ENCODE results near the gene SAMD4A. TPM values are rescaled to one million over a fixed set of nuclear protein-coding genes. Genes with fewer than 3 reads are reported as not detected.

Gene SAMD4A
- 100 to 1,000 TPM; 141 to 284 (median 233) TPM for total RNA-seq
- 10 to 100 TPM; 14.0 to 41.0 TPM for polyA plus RNA-seq
- long read RNA-seq, donor 1, full-length matches to known transcripts = 2 of 72 reads
- long read RNA-seq, donor 1, partial matches to known transcripts = 33 of 72 reads
- long read RNA-seq, donor 1, other reads (novel, unspliced or antisense) = 37 of 72 reads
- long read RNA-seq, donor 2, full-length matches to known transcripts = 3 of 123 reads
- long read RNA-seq, donor 2, partial matches to known transcripts = 68 of 123 reads
- long read RNA-seq, donor 2, other reads (novel, unspliced or antisense) = 52 of 123 reads
- long read RNA-seq, donor 3, full-length matches to known transcripts = 5 of 74 reads
- long read RNA-seq, donor 3, partial matches to known transcripts = 52 of 74 reads
- long read RNA-seq, donor 3, other reads (novel, unspliced or antisense) = 17 of 74 reads

- ATAC-seq = peak; percentile 37 to 66 (median 52)
- peak in 7 of 9 donors; percentile 14 to 60 (median 44) for TF ChIP-seq CTCF (IDR thresholded peaks at IDR 0.05)
- Histone ChIP-seq H3K4me1 (peaks cover 0 to 56% (median 38%) of the 10 kb centered on the region in 9 donors), H3K9me3 (no peaks in the 10 kb centered on the region), H3K27me3 (peaks cover 0 to 42% (median 0%) of the 10 kb centered on the region in 7 donors), H3K4me3 (peak within 1 kb of the TSS; percentile 54 to 92 (median 83)), H3K27ac (peak within 1 kb of the TSS; percentile 92 to 100 (median 98)), H3K36me3 (peaks cover 0 to 8% (median 0%) of the 10 kb centered on the region in 9 donors)
- DNase-seq = peak; percentile 81 to 82
- intact Hi-C loops (cut with DNase I) = loop anchor here in 8 of 10 donors (1.0 to 10.0 kb wide), 11 partner anchors 56 to 328 kb away; no protein-coding TSS in a partner anchor
- 0% methylated on average over 76 to 91 of the region's 91 CpGs for WGBS, 2 donors
These were observed at the start of gene SAMD4A for GRCh38 chr14:54566410-54567223. TSS of gene SAMD4A (plus strand) at chr14:54567128. CDS start at chr14:54567917, 789 bp downstream.

- WGBS, 2 donors = 96 to 99% methylated on average over 4 of the region's 4 CpGs
- no peak for ATAC-seq
- no peak for TF ChIP-seq CTCF (IDR thresholded peaks at IDR 0.05)
- peaks cover 0 to 6% (median 0%) of the 10 kb centered on the region in 9 donors for H3K4me1 ChIP-seq
- H3K36me3 ChIP-seq = peaks cover 0 to 75% (median 25%) of the 10 kb centered on the region in 9 donors
- no peak overlapping the region for H3K4me3 ChIP-seq
- H3K27ac ChIP-seq = no peak overlapping the region
- DNase-seq = no peak
- H3K27me3 ChIP-seq = no peaks in the 10 kb centered on the region
- intact Hi-C loops (cut with DNase I) = no loop called here
- no peaks in the 10 kb centered on the region for H3K9me3 ChIP-seq
These were observed 42.5 kb upstream of the SAMD4A start for GRCh38 chr14:54524410-54524809.

- no peak overlapping the region for H3K4me3 ChIP-seq
- intact Hi-C loops (cut with DNase I) = no loop called here
- 54 to 56% methylated on average over 2 of the region's 2 CpGs for WGBS, 2 donors
- H3K4me1 ChIP-seq = peaks cover 0 to 11% (median 0%) of the 10 kb centered on the region in 9 donors
- no peaks in the 10 kb centered on the region for H3K27me3 ChIP-seq
- no peak overlapping the region for H3K27ac ChIP-seq
- H3K9me3 ChIP-seq = no peaks in the 10 kb centered on the region
- peak in 1 of 8 donors; percentile 35 for ATAC-seq
- no peak for DNase-seq
- H3K36me3 ChIP-seq = peaks cover 0 to 88% (median 23%) of the 10 kb centered on the region in 9 donors
- TF ChIP-seq CTCF (IDR thresholded peaks at IDR 0.05) = no peak
These were observed 38.0 kb upstream of the SAMD4A start for GRCh38 chr14:54528973-54529372.

- no peak overlapping the region for H3K27ac ChIP-seq
- intact Hi-C loops (cut with DNase I) = no loop called here
- ATAC-seq (no peak), DNase-seq (no peak)
- no peak for TF ChIP-seq CTCF (IDR thresholded peaks at IDR 0.05)
- peaks cover 0 to 88% (median 21%) of the 10 kb centered on the region in 9 donors for H3K36me3 ChIP-seq
- no peak overlapping the region for H3K4me3 ChIP-seq
- 29 to 38% methylated on average over 1 of the region's 1 CpG for WGBS, 2 donors
- H3K9me3 ChIP-seq = no peaks in the 10 kb centered on the region
- H3K4me1 ChIP-seq = peaks cover 0 to 11% (median 0%) of the 10 kb centered on the region in 9 donors
- no peaks in the 10 kb centered on the region for H3K27me3 ChIP-seq
These were observed 37.1 kb upstream of the SAMD4A start for GRCh38 chr14:54529811-54530210.

All from heart right ventricle (tissue), 16 donors.